ENCODE results near the gene SCN2A.

Gene SCN2A

GRCh38 chr2:165277295-165277694 lies 38.1 kb downstream of the SCN2A start:
- H3K36me3 Mint-ChIP-seq, result no peaks in the 10 kb centered on the region
- DNase-seq, result no peak
- H3K4me1 Mint-ChIP-seq, result peaks cover 6% of the 10 kb centered on the region
- no peaks in the 10 kb centered on the region for H3K27me3 Mint-ChIP-seq
- no peaks in the 10 kb centered on the region for H3K9me3 Mint-ChIP-seq
- H3K4me3 Mint-ChIP-seq, result no peak overlapping the region
- CTCF ChIA-PET, result no interaction called here
- no peak overlapping the region for H3K27ac Mint-ChIP-seq

DNA sequence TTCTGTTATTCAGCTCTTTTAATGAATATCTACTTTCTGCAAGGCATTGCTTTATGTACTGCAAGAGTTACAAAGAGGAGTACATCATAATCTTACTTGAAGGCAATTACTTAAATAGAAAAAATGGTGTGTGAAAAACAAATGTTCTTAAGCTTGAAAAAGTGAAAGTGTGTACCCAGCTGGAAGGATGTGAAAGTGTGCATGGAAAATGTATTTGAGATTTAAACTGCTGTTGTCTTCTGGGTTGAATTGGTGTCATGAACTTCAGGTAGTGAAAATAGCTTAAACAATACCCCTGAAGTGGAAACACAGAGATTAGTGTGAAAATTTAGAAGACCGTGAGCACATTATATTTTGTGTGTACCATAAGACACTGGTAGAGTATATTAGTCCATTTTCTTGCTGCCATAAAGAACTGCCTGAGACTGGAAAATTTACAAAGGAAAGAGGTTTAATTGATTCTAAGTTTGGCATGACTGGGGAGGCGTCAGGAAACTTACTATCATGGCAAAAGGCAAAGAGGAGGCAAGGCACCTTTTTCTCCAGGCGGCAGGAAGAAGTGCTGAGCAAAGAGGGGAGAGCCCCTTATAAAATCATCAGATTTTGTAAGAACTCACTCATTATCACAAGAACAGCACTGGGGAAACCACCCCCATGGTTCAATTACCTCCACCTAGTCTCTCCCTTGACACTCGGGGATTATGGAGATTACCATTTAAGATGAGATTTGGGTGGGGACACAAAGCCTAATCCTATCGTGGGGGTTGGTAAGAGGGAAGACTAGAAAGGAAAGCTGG lies 38.8 kb downstream of the SCN2A start:
- Mint-ChIP-seq H3K27me3 (no peaks in the 10 kb centered on the region), H3K9me3 (no peaks in the 10 kb centered on the region), H3K4me3 (no peak overlapping the region), H3K4me1 (peaks cover 6% of the 10 kb centered on the region), H3K36me3 (no peaks in the 10 kb centered on the region), H3K27ac (no peak overlapping the region)
- CTCF ChIA-PET, result no interaction called here
- no peak for DNase-seq

DNA sequence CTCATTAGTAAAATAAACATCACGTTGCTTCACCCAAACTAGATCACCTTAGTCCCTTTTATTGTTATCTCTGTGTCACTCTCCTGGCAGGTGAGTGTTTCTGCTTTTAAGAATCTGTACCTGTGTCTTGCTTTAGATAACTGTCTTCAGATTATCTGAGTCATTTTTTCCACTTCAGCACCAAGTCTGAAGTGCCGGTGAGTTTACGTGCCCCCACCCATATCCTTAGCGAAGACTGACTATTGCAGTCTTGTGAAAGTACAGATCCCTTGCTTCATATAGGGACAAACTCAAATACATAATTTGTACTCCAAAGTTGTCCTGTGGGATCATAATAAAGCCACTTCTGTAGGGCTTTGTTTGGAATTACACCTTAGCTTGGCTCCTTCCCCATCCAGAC lies 41.1 kb downstream of the SCN2A start:
- CTCF ChIA-PET, result no interaction called here
- no peak overlapping the region for H3K4me3 Mint-ChIP-seq
- DNase-seq, result no peak
- no peaks in the 10 kb centered on the region for H3K36me3 Mint-ChIP-seq
- no peaks in the 10 kb centered on the region for H3K9me3 Mint-ChIP-seq
- H3K4me1 Mint-ChIP-seq, result peaks cover 6% of the 10 kb centered on the region
- H3K27me3 Mint-ChIP-seq, result no peaks in the 10 kb centered on the region
- H3K27ac Mint-ChIP-seq, result no peak overlapping the region

GRCh38 chr2:165281387-165281786 lies 42.2 kb downstream of the SCN2A start:
- DNase-seq, result no peak
- H3K27me3 Mint-ChIP-seq, result no peaks in the 10 kb centered on the region
- no peak overlapping the region for H3K4me3 Mint-ChIP-seq
- CTCF ChIA-PET, result no interaction called here
- no peaks in the 10 kb centered on the region for H3K36me3 Mint-ChIP-seq
- H3K9me3 Mint-ChIP-seq, result no peaks in the 10 kb centered on the region
- H3K27ac Mint-ChIP-seq, result no peak overlapping the region
- H3K4me1 Mint-ChIP-seq, result peaks cover 6% of the 10 kb centered on the region

DNA sequence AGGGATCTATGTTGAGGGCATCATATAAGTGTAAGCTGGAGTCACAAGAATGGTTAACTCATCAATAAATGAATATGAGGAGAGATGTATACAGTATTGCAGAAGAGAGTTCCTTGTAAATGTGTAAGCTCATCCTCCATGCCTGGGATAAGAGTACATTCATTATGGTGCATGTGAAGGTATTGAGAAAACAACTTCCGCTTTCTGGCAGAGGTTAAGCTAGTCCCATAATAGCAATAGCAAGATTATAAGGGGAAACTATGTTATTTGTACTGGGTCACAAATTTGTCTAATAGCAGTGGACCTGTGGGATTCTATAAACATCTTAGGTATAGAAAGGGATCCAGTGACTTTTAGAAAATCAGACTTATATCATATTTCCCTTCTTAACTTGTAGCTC lies 44.1 kb downstream of the SCN2A start:
- H3K4me3 Mint-ChIP-seq, result no peak overlapping the region
- CTCF ChIA-PET, result interaction anchor here (0.9 kb wide), 1 partner anchor 44 kb away, joined by 3 read pairs; the partner anchor contains the start of gene SCN2A
- no peaks in the 10 kb centered on the region for H3K27me3 Mint-ChIP-seq
- no peak for DNase-seq
- no peaks in the 10 kb centered on the region for H3K36me3 Mint-ChIP-seq
- H3K4me1 Mint-ChIP-seq, result no peaks in the 10 kb centered on the region
- no peaks in the 10 kb centered on the region for H3K9me3 Mint-ChIP-seq
- no peak overlapping the region for H3K27ac Mint-ChIP-seq

DNA sequence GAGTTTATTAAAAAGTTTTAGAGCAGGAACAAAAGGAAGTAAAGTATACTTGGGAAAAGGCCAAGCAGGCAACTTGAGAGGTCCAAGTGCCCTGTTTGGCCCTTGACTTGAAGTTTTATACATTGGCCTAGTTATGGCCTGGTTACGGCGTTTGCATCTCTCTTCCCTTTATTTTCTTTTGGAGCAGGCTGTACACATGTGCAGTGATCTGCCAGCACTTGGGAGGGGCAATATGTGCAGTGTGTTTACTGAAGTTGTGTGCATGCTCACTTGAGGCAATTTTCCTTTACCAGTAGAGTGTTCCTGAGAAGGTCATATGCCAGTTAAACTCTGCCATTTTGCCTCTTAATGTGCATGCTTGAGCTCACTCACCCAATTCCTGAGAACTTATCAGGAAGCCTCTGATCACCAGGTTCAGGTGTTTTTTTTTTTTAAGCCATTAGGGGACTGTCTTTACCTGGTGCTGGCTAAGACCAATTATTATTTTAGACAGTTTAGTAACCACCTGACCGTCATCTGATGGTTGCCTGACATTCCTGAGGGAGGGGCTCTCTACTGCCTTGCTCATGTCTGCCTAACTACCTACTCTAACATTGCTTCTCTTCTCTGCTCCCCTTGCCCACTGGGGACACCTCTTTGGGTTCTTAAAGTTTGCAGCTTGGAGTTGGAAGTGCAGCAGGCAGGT lies 48.0 kb downstream of the SCN2A start:
- H3K9me3 Mint-ChIP-seq, result no peaks in the 10 kb centered on the region
- no peaks in the 10 kb centered on the region for H3K4me1 Mint-ChIP-seq
- CTCF ChIA-PET, result no interaction called here
- H3K27ac Mint-ChIP-seq, result no peak overlapping the region
- H3K27me3 Mint-ChIP-seq, result peaks cover 9% of the 10 kb centered on the region
- no peaks in the 10 kb centered on the region for H3K36me3 Mint-ChIP-seq
- no peak for DNase-seq
- no peak overlapping the region for H3K4me3 Mint-ChIP-seq

- no peak overlapping the region for H3K27ac Mint-ChIP-seq
- no peak for DNase-seq
- no peaks in the 10 kb centered on the region for H3K9me3 Mint-ChIP-seq
- no peak overlapping the region for H3K4me3 Mint-ChIP-seq
- peaks cover 9% of the 10 kb centered on the region for H3K27me3 Mint-ChIP-seq
- CTCF ChIA-PET, result no interaction called here
- H3K4me1 Mint-ChIP-seq, result peaks cover 4% of the 10 kb centered on the region
- H3K36me3 Mint-ChIP-seq, result no peaks in the 10 kb centered on the region
Measured at GRCh38 chr2:165289069-165289468, 49.9 kb downstream of the SCN2A start.

DNA sequence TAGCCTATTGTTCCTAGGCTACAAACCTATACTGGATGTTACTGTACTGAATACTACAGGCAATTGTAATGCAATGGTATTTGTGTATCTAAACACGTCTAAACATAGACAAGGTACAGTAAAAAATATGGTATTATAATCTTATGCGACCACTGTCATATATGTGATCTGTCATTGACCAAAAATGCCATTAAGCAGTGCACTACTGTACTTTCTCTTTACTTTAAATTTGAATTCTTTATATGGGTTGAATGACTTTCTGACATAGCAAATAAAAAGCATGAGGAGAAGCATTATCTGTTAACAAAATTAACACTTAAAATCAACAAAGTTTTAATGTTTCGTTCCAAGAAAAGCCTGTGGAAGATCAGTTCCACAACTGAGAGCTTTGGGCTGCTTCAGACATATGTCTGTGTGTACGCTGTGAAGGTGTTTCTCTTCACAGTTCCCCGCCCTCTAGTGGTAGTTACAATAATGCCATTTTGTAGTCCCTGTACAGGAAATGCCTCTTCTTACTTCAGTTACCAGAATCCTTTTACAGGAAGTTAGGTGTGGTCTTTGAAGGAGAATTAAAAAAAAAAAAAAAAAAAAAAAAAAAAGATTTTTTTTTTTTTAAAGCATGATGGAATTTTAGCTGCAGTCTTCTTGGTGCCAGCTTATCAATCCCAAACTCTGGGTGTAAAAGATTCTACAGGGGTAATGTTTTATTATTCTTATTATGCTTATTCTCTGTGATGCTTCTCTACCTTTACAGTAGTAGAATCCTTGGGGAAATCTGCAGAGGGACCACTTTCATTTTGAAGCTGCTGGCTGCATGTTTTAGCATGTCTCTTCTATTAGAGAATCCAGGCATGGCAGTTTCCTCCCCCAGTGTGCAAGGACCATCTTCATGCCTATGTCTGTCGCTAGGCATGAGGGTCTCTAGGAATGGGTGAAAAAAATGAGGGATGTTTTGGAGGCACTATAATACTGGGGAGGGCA lies 54.5 kb downstream of the SCN2A start:
- H3K9me3 Mint-ChIP-seq, result no peaks in the 10 kb centered on the region
- CTCF ChIA-PET, result interaction anchor here (0.7 to 1.4 kb wide), 5 partner anchors 15 to 302 kb away, joined by 3 to 12 read pairs (median 4); partner anchors contain the start of gene SCN2A
- H3K27me3 Mint-ChIP-seq, result peaks cover 9% of the 10 kb centered on the region
- H3K4me3 Mint-ChIP-seq, result no peak overlapping the region
- H3K4me1 Mint-ChIP-seq, result peaks cover 7% of the 10 kb centered on the region
- H3K36me3 Mint-ChIP-seq, result no peaks in the 10 kb centered on the region
- H3K27ac Mint-ChIP-seq, result no peak overlapping the region
- peak; percentile 49 for DNase-seq

- H3K36me3 Mint-ChIP-seq, result no peaks in the 10 kb centered on the region
- H3K4me1 Mint-ChIP-seq, result peaks cover 7% of the 10 kb centered on the region
- DNase-seq, result no peak
- CTCF ChIA-PET, result interaction anchor here (1.1 to 1.2 kb wide), 2 partner anchors 55 to 278 kb away, joined by 4 to 5 read pairs; partner anchors contain the start of gene SCN2A
- no peaks in the 10 kb centered on the region for H3K9me3 Mint-ChIP-seq
- H3K27me3 Mint-ChIP-seq, result peaks cover 9% of the 10 kb centered on the region
- no peak overlapping the region for H3K4me3 Mint-ChIP-seq
- H3K27ac Mint-ChIP-seq, result no peak overlapping the region
Measured at GRCh38 chr2:165294912-165295311, 55.7 kb downstream of the SCN2A start.

- Mint-ChIP-seq H3K9me3 (no peaks in the 10 kb centered on the region), H3K27me3 (peaks cover 9% of the 10 kb centered on the region), H3K4me3 (no peak overlapping the region), H3K27ac (no peak overlapping the region), H3K36me3 (no peaks in the 10 kb centered on the region), H3K4me1 (peaks cover 7% of the 10 kb centered on the region)
- CTCF ChIA-PET, result interaction anchor here (0.7 to 1.1 kb wide), 2 partner anchors 56 to 572 kb away, joined by 3 to 5 read pairs; partner anchors contain the start of gene SCN2A
- no peak for DNase-seq
Measured at GRCh38 chr2:165295643-165296042, 56.4 kb downstream of the SCN2A start.

DNA sequence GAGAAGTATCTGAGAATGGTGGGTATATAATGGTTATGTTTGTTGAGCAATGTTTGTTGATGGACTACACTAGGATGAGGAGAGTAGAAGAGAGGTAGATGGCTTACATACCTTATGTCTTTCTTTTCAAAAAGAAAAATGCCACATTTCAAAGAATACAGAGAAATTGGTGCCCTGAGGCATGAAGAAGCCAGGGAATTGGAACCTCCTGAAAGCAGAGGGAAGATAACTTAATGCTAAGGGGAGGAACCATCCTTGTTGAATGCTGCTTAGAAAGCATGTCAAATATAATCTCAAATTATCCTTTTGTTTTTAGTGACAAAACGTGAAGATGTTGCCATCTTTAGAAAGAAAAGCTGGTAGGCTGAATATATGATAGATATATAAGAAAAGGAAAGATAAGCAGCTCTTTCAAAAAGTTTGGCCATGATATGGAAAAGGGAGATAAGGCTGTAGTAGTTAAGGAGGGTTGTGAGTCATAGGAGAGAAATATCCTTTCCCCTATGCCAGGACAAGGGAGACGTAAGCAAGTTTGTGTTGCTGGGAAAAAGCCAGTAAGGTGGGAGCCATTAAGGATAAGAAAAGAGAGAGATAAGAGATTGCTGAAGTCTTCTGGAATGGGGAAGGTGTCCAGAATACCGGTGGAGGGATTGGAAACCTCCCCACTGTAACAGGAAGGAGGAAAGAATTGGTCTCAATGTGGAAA lies 66.3 kb downstream of the SCN2A start:
- no peak overlapping the region for H3K27ac Mint-ChIP-seq
- no peaks in the 10 kb centered on the region for H3K9me3 Mint-ChIP-seq
- peaks cover 4% of the 10 kb centered on the region for H3K27me3 Mint-ChIP-seq
- CTCF ChIA-PET, result interaction anchor here (0.6 to 1.1 kb wide), 3 partner anchors 215 to 569 kb away, joined by 3 read pairs; no protein-coding TSS in a partner anchor
- no peaks in the 10 kb centered on the region for H3K4me1 Mint-ChIP-seq
- no peaks in the 10 kb centered on the region for H3K36me3 Mint-ChIP-seq
- no peak overlapping the region for H3K4me3 Mint-ChIP-seq
- DNase-seq, result no peak

DNA sequence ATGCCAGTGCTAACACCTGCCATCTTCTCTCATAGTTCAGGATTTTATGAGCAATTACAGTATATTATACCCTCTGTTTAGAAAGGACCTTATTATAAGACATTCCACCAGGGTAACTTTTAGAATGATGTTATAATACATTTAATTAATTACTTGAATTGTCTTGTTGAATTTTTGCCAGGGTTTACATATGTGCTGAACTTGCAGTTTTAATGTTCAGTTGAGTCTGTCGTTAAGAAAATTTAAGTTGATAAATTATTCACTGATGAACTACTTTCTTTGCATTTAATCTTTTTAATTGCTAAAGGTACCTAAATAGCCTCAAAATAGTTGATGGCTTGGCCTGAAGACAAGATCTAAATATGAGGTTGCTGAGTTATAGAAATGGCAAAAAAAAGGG lies 68.1 kb downstream of the SCN2A start:
- no peak overlapping the region for H3K4me3 Mint-ChIP-seq
- DNase-seq, result no peak
- no peaks in the 10 kb centered on the region for H3K4me1 Mint-ChIP-seq
- CTCF ChIA-PET, result no interaction called here
- H3K27ac Mint-ChIP-seq, result no peak overlapping the region
- peaks cover 4% of the 10 kb centered on the region for H3K27me3 Mint-ChIP-seq
- no peaks in the 10 kb centered on the region for H3K36me3 Mint-ChIP-seq
- H3K9me3 Mint-ChIP-seq, result no peaks in the 10 kb centered on the region

GRCh38 chr2:165311949-165312348 lies 72.7 kb downstream of the SCN2A start:
- CTCF ChIA-PET, result interaction anchor here (0.9 kb wide), 1 partner anchor 24 kb away, joined by 3 read pairs; no protein-coding TSS in a partner anchor
- Mint-ChIP-seq H3K27ac (no peak overlapping the region), H3K27me3 (no peaks in the 10 kb centered on the region), H3K4me1 (no peaks in the 10 kb centered on the region), H3K4me3 (no peak overlapping the region), H3K36me3 (no peaks in the 10 kb centered on the region), H3K9me3 (no peaks in the 10 kb centered on the region)
- no peak for DNase-seq
